Peyer's patch (tissue), 4 donors: Measurements from ENCODE around the gene ARMC10.
"Not testable (repeated sequence)": the region's sequence is repeated elsewhere in the genome, so short reads cannot be mapped to it uniquely, and the experiment has no call there.

Experiments
- CTCF ChIP-seq, 6 experiments: fragments of 450-650 bp in 4 of 6; fragments of 200-600 bp in 2 of 6; sonication (generic) in 1 of 6; IDR thresholded peaks; one replicate each; pipeline ENCODE4 v1.5.1; 2017 to 2019; ENCODE audit warnings: antibody characterized with exemption in 6 of 6, mild to moderate bottlenecking in 3 of 6, moderate library complexity in 1 of 6
- POLR2A ChIP-seq, 2 donors: fragments of 450-650 bp; IDR thresholded peaks; one replicate each; pipeline ENCODE4 v1.5.1; 2017; ENCODE audit warnings: antibody characterized with exemption in 2 of 2, mild to moderate bottlenecking in 2 of 2, moderate library complexity in 2 of 2

- not testable (repeated sequence) for TF ChIP-seq CTCF, POLR2A (IDR thresholded peaks at IDR 0.05)
Measured at GRCh38 chr7:103092321-103092720, 17.4 kb downstream of the ARMC10 start.
